GM23338 (cell line): Measurements from ENCODE around the gene TNS3.

Experiments
- CREB1 ChIP-seq: fragments of 250-450 bp; sonication (Bioruptor Pico); IDR thresholded peaks from 2 replicates; pipeline ENCODE4 v1.5.0; 2020; ENCODE audit warnings: low read depth, mild to moderate bottlenecking, moderate library complexity
- EZH2 ChIP-seq: fragments of 200-600 bp; sonication (generic); IDR thresholded peaks from one replicate; pipeline ENCODE4 v1.8.0; 2017; ENCODE audit warnings: antibody characterized with exemption, mild to moderate bottlenecking, low read depth; ENCODE audit not compliant: unreplicated experiment
- EZH2phosphoT487 ChIP-seq: fragments of 200-600 bp; sonication (generic); IDR thresholded peaks from one replicate; pipeline ENCODE4 v1.8.1; 2018; ENCODE audit warnings: antibody characterized with exemption; ENCODE audit not compliant: unreplicated experiment
- JUNB ChIP-seq: IDR thresholded peaks from one replicate; pipeline ENCODE4 v1.6.1; 2016; ENCODE audit warnings: antibody characterized with exemption; ENCODE audit not compliant: unreplicated experiment
- NANOG ChIP-seq: IDR thresholded peaks from 2 replicates; pipeline ENCODE4 v1.6.1; 2016; ENCODE audit warnings: antibody characterized with exemption, borderline replicate concordance
- POLR2AphosphoS5 ChIP-seq: IDR thresholded peaks from 2 replicates; pipeline ENCODE4 v1.6.1; 2016; ENCODE audit warnings: antibody characterized with exemption, low read depth
- STAT1 ChIP-seq: IDR thresholded peaks from one replicate; pipeline ENCODE4 v1.6.1; 2016; ENCODE audit warnings: antibody characterized with exemption; ENCODE audit not compliant: unreplicated experiment
- ZNF114 ChIP-seq: fragments of 250-450 bp; sonication (Bioruptor Pico); IDR thresholded peaks from 2 replicates; pipeline ENCODE4 v1.5.0; 2020; ENCODE audit warnings: mild to moderate bottlenecking, moderate library complexity
- ZNF331 ChIP-seq: fragments of 250-450 bp; sonication (Bioruptor Pico); IDR thresholded peaks from 2 replicates; pipeline ENCODE4 v1.5.0; 2020; ENCODE audit warnings: low read depth, mild to moderate bottlenecking, moderate library complexity
- ZNF462 ChIP-seq: fragments of 250-450 bp; sonication (Bioruptor Pico); IDR thresholded peaks from 2 replicates; pipeline ENCODE4 v1.5.0; 2020; ENCODE audit warnings: mild to moderate bottlenecking, moderate library complexity
- TF ChIP-seq, protein P1 (sequence below), 2 experiments: fragments of 200-600 bp in 1 of 2; sonication (generic) in 1 of 2; conservative IDR thresholded peaks; 2 replicates each; pipeline versions ENCODE4 v1.5.1 to v1.6.1; 2016 to 2017; ENCODE audit warnings: antibody characterized with exemption in 2 of 2, low read depth in 2 of 2, mild to moderate bottlenecking in 2 of 2, moderate library complexity in 1 of 2
- TF ChIP-seq, protein P2 (sequence below): IDR thresholded peaks from one replicate; pipeline ENCODE4 v1.6.1; 2018; ENCODE audit warnings: antibody characterized with exemption; ENCODE audit not compliant: unreplicated experiment
- TF ChIP-seq, protein P3 (sequence below): IDR thresholded peaks from 2 replicates; pipeline ENCODE4 v1.6.1; 2016; ENCODE audit warnings: antibody characterized with exemption

DNA sequence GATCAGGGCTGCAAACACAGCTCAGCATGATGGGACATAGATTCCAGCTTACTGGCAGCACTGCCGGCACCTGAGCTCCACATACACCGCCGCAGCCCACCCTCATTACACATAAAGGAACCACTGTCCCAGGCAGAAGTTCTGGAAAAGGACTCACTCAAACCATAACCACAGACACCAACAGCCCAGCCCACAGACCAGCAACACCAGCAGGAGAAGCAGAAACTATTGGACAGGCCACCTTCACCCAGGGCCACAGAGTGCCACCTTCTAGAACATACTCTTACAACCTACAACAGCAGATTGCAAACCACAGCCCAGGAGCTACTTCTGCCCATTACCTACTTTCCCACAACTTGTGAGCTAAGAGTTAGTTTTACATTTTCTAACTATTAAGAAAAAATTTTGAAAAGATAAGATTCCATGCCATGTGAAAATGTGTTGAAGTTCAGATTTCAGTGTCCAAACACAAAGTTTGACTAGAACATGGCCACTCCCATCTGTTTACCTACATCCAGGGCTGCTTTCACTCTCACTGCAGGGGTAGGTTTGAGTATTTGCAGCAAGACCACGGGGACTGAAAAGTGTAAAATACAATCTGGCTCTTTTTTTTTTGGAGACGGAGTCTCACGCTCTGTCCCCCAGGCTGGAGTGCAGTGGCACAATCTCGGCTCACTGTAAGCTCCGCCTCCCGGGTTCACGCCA is 153.0 kb downstream of the TNS3 start:
- TF ChIP-seq ZNF114 (CRISPR knock-in tag): no peak
- TF ChIP-seq, protein P1, sequence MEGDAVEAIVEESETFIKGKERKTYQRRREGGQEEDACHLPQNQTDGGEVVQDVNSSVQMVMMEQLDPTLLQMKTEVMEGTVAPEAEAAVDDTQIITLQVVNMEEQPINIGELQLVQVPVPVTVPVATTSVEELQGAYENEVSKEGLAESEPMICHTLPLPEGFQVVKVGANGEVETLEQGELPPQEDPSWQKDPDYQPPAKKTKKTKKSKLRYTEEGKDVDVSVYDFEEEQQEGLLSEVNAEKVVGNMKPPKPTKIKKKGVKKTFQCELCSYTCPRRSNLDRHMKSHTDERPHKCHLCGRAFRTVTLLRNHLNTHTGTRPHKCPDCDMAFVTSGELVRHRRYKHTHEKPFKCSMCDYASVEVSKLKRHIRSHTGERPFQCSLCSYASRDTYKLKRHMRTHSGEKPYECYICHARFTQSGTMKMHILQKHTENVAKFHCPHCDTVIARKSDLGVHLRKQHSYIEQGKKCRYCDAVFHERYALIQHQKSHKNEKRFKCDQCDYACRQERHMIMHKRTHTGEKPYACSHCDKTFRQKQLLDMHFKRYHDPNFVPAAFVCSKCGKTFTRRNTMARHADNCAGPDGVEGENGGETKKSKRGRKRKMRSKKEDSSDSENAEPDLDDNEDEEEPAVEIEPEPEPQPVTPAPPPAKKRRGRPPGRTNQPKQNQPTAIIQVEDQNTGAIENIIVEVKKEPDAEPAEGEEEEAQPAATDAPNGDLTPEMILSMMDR (conservative IDR thresholded peaks at IDR 0.05; ENCODE audit: low read depth in 2 of 2): no peak
- TF ChIP-seq CREB1 (CRISPR knock-in tag): no peak
- TF ChIP-seq POLR2AphosphoS5: no peak
- TF ChIP-seq EZH2: no peak
- TF ChIP-seq EZH2phosphoT487: no peak
- TF ChIP-seq, protein P2, sequence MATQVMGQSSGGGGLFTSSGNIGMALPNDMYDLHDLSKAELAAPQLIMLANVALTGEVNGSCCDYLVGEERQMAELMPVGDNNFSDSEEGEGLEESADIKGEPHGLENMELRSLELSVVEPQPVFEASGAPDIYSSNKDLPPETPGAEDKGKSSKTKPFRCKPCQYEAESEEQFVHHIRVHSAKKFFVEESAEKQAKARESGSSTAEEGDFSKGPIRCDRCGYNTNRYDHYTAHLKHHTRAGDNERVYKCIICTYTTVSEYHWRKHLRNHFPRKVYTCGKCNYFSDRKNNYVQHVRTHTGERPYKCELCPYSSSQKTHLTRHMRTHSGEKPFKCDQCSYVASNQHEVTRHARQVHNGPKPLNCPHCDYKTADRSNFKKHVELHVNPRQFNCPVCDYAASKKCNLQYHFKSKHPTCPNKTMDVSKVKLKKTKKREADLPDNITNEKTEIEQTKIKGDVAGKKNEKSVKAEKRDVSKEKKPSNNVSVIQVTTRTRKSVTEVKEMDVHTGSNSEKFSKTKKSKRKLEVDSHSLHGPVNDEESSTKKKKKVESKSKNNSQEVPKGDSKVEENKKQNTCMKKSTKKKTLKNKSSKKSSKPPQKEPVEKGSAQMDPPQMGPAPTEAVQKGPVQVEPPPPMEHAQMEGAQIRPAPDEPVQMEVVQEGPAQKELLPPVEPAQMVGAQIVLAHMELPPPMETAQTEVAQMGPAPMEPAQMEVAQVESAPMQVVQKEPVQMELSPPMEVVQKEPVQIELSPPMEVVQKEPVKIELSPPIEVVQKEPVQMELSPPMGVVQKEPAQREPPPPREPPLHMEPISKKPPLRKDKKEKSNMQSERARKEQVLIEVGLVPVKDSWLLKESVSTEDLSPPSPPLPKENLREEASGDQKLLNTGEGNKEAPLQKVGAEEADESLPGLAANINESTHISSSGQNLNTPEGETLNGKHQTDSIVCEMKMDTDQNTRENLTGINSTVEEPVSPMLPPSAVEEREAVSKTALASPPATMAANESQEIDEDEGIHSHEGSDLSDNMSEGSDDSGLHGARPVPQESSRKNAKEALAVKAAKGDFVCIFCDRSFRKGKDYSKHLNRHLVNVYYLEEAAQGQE: no peak
- TF ChIP-seq, protein P3, sequence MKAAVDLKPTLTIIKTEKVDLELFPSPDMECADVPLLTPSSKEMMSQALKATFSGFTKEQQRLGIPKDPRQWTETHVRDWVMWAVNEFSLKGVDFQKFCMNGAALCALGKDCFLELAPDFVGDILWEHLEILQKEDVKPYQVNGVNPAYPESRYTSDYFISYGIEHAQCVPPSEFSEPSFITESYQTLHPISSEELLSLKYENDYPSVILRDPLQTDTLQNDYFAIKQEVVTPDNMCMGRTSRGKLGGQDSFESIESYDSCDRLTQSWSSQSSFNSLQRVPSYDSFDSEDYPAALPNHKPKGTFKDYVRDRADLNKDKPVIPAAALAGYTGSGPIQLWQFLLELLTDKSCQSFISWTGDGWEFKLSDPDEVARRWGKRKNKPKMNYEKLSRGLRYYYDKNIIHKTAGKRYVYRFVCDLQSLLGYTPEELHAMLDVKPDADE: no peak
- TF ChIP-seq JUNB: no peak
- TF ChIP-seq NANOG: no peak
- no peak for TF ChIP-seq STAT1
- no peak for TF ChIP-seq ZNF331 (CRISPR knock-in tag)
- no peak for TF ChIP-seq ZNF462
